Measurements from ENCODE around the gene SPTBN5. TPM values are rescaled to one million over a fixed set of nuclear protein-coding genes. Genes with fewer than 3 reads are reported as not detected.

The SPTBN5 gene
- total and polyA plus RNA-seq, 2 experiments from 2014 or later: 0.57 to 1.1 TPM

DNA sequence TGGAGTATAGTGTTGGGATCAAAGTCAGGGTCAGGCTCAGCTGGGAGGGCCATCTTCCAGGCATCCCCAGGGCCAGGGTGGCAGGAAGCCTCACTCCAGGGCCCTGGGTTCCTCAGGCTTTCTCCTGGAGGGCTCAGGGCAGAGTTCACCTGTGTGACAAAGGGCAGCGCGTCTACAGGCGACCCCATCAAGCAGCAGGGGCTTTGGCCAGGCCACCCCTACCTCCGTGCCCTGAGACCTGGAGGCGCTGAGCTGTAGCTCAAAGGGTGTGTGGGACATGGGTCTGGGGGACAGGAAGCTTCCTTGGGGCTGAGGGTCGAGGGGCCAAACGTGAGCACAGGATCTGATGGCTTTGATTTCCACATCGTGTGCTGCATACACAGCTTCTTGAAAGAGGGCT is 12.8 kb downstream of the SPTBN5 start (continued):
- TF ChIP-seq, protein P1, sequence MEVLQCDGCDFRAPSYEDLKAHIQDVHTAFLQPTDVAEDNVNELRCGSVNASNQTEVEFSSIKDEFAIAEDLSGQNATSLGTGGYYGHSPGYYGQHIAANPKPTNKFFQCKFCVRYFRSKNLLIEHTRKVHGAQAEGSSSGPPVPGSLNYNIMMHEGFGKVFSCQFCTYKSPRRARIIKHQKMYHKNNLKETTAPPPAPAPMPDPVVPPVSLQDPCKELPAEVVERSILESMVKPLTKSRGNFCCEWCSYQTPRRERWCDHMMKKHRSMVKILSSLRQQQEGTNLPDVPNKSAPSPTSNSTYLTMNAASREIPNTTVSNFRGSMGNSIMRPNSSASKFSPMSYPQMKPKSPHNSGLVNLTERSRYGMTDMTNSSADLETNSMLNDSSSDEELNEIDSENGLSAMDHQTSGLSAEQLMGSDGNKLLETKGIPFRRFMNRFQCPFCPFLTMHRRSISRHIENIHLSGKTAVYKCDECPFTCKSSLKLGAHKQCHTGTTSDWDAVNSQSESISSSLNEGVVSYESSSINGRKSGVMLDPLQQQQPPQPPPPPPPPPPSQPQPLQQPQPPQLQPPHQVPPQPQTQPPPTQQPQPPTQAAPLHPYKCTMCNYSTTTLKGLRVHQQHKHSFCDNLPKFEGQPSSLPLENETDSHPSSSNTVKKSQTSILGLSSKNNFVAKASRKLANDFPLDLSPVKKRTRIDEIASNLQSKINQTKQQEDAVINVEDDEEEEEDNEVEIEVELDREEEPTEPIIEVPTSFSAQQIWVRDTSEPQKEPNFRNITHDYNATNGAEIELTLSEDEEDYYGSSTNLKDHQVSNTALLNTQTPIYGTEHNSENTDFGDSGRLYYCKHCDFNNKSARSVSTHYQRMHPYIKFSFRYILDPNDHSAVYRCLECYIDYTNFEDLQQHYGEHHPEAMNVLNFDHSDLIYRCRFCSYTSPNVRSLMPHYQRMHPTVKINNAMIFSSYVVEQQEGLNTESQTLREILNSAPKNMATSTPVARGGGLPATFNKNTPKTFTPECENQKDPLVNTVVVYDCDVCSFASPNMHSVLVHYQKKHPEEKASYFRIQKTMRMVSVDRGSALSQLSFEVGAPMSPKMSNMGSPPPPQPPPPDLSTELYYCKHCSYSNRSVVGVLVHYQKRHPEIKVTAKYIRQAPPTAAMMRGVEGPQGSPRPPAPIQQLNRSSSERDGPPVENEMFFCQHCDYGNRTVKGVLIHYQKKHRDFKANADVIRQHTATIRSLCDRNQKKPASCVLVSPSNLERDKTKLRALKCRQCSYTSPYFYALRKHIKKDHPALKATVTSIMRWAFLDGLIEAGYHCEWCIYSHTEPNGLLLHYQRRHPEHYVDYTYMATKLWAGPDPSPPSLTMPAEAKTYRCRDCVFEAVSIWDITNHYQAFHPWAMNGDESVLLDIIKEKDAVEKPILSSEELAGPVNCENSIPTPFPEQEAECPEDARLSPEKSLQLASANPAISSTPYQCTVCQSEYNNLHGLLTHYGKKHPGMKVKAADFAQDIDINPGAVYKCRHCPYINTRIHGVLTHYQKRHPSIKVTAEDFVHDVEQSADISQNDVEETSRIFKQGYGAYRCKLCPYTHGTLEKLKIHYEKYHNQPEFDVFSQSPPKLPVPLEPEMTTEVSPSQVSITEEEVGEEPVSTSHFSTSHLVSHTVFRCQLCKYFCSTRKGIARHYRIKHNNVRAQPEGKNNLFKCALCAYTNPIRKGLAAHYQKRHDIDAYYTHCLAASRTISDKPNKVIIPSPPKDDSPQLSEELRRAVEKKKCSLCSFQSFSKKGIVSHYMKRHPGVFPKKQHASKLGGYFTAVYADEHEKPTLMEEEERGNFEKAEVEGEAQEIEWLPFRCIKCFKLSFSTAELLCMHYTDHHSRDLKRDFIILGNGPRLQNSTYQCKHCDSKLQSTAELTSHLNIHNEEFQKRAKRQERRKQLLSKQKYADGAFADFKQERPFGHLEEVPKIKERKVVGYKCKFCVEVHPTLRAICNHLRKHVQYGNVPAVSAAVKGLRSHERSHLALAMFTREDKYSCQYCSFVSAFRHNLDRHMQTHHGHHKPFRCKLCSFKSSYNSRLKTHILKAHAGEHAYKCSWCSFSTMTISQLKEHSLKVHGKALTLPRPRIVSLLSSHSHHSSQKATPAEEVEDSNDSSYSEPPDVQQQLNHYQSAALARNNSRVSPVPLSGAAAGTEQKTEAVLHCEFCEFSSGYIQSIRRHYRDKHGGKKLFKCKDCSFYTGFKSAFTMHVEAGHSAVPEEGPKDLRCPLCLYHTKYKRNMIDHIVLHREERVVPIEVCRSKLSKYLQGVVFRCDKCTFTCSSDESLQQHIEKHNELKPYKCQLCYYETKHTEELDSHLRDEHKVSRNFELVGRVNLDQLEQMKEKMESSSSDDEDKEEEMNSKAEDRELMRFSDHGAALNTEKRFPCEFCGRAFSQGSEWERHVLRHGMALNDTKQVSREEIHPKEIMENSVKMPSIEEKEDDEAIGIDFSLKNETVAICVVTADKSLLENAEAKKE (CRISPR knock-in tag; IDR thresholded peaks at IDR 0.05): no peak

DNA sequence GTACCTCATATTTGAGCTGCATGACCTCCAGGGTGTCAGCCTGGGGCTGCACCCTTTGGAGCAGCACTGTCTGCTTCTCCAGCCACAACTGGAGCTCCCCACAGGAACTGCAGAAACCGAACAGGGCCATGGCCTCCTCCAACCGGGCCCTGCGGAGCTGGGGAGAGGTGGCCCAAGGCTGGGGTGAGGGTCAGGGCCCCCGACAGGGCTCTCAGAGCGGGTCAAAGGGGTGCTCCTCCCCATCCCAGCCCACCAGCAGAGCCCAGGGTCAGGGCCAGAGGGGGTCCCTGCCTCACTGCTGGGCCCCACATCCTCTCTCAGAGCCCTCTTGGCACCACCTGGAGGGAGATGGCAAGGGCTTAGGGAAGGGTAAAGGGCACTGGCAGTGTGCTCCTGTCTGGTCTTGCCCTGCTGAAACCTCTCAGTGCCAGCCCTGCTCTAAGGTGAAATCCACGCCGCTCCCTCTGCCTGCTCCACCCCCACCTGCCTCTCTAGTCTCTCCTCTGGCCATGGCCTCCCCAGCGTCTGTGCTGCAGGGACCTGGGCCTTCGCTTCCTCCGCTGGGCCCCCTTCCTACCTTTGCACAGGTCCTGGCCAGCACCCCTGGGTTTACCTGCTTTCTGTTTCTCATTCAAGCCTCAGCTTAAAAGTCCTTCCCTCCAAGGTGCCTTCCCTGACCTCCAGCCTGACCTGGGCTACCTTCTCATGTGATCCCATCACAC is 13.5 kb downstream of the SPTBN5 start:
- Histone ChIP-seq H3K4me2 (no peak overlapping the region), H3K4me1 (ENCODE audit: insufficient read depth) (no peaks in the 10 kb centered on the region), H3K4me3 (no peak overlapping the region), H3K27ac (ENCODE audit: low read depth) (no peak overlapping the region), H3K36me3 (ENCODE audit: insufficient read depth) (no peaks in the 10 kb centered on the region), H3K27me3 (ENCODE audit: insufficient read depth) (peaks cover 31% of the 10 kb centered on the region), H3K79me2 (replicated peaks; ENCODE audit: insufficient read depth) (no peaks in the 10 kb centered on the region), H2AFZ (no peak overlapping the region), H3F3A (replicated peaks; ENCODE audit: low read depth) (0 out of 2 replicates have a peak, but pooled peaks cover 4% of the 10 kb centered on the region), H3K9me2 (ENCODE audit: insufficient read depth) (no peaks in the 10 kb centered on the region), H4K20me1 (replicated peaks; ENCODE audit: insufficient read depth) (no peaks in the 10 kb centered on the region)
- DNase-seq (ENCODE audit: low spot score) (no peak), ATAC-seq (no peak)
- Mint-ChIP-seq H3K4me1 (peaks cover 10% of the 10 kb centered on the region), H3K27ac (no peak overlapping the region), H3K36me3 (ENCODE audit: low read depth) (no peaks in the 10 kb centered on the region; the same call in 2 of the 3 replicates), H3K27me3 (ENCODE audit: insufficient read depth, low read depth, poor library complexity) (peaks cover 39% of the 10 kb centered on the region), H3K4me3 (no peak overlapping the region), H3K9me3 (no peaks in the 10 kb centered on the region; the same call in 2 of the 3 replicates)
- no peak for TF ChIP-seq ZNF331 (CRISPR knock-in tag; IDR thresholded peaks at IDR 0.05; ENCODE audit: low read depth)
- TF ChIP-seq, protein P2, sequence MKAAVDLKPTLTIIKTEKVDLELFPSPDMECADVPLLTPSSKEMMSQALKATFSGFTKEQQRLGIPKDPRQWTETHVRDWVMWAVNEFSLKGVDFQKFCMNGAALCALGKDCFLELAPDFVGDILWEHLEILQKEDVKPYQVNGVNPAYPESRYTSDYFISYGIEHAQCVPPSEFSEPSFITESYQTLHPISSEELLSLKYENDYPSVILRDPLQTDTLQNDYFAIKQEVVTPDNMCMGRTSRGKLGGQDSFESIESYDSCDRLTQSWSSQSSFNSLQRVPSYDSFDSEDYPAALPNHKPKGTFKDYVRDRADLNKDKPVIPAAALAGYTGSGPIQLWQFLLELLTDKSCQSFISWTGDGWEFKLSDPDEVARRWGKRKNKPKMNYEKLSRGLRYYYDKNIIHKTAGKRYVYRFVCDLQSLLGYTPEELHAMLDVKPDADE (IDR thresholded peaks at IDR 0.05): no peak
- no peak for TF ChIP-seq EZH2 (IDR thresholded peaks at IDR 0.05; ENCODE audit: low read depth, unreplicated experiment)
